HL-60 (cell line): ENCODE measurements around the gene OR9Q1.

Source experiments
- DNase-seq, 2 experiments: peaks; one replicate each; pipeline ENCODE4 v3.0.0-alpha.2; 2010 to 2020; ENCODE audit warnings: low read depth in 1 of 2, low spot score in 1 of 2
- H3K27ac ChIP-seq: fragments of 250-450 bp; sonication (Bioruptor Pico); replicated peaks from 2 replicates; pipeline ENCODE4 v1.5.1; 2020; ENCODE audit warnings: mild to moderate bottlenecking, moderate library complexity
- H3K27me3 ChIP-seq: fragments of 250-450 bp; sonication (Bioruptor Pico); 2 replicates; pipeline ENCODE4 v1.5.1; 2021; ENCODE audit warnings: mild to moderate bottlenecking, moderate library complexity; ENCODE audit not compliant: insufficient read depth, poor library complexity, severe bottlenecking
- H3K4me3 ChIP-seq: replicated peaks from 2 replicates; pipeline ENCODE4 v1.5.1; 2011; ENCODE audit warnings: mild to moderate bottlenecking, control low read depth, low read length; ENCODE audit not compliant: insufficient read depth
- GABPA ChIP-seq: IDR thresholded peaks from 2 replicates; pipeline ENCODE4 v1.6.1; 2012; ENCODE audit warnings: low read depth
- POLR2AphosphoS5 ChIP-seq: IDR thresholded peaks from 2 replicates; pipeline ENCODE4 v1.6.1; 2012; ENCODE audit warnings: low read depth
- REST ChIP-seq: IDR thresholded peaks from 2 replicates; pipeline ENCODE4 v1.6.1; 2012; ENCODE audit warnings: low read depth; ENCODE audit not compliant: insufficient replicate concordance
- SPI1 ChIP-seq: IDR thresholded peaks from 2 replicates; pipeline ENCODE4 v1.6.1; 2012; ENCODE audit warnings: low read depth, mild to moderate bottlenecking, borderline replicate concordance
- TF ChIP-seq, protein P1 (sequence below): IDR thresholded peaks from one replicate; pipeline ENCODE4 v1.5.1; 2011; ENCODE audit warnings: low read length, control low read depth, inconsistent platforms; ENCODE audit not compliant: insufficient read depth

OR9Q1 gene

GRCh38 chr11:58024601-58025091 lies 965 bp downstream of the OR9Q1 start:
- no peak for DNase-seq
- no peak overlapping the region for H3K27ac ChIP-seq
- H3K27me3 ChIP-seq = no peaks in the 10 kb centered on the region

GRCh38 chr11:58027341-58027740 lies 3.7 kb downstream of the OR9Q1 start:
- H3K27ac ChIP-seq = no peak overlapping the region
- no peak for DNase-seq
- no peak overlapping the region for H3K4me3 ChIP-seq
- no peaks in the 10 kb centered on the region for H3K27me3 ChIP-seq
- TF ChIP-seq POLR2AphosphoS5 (no peak), SPI1 (no peak), GABPA (no peak), REST (no peak)
- TF ChIP-seq, protein P1, sequence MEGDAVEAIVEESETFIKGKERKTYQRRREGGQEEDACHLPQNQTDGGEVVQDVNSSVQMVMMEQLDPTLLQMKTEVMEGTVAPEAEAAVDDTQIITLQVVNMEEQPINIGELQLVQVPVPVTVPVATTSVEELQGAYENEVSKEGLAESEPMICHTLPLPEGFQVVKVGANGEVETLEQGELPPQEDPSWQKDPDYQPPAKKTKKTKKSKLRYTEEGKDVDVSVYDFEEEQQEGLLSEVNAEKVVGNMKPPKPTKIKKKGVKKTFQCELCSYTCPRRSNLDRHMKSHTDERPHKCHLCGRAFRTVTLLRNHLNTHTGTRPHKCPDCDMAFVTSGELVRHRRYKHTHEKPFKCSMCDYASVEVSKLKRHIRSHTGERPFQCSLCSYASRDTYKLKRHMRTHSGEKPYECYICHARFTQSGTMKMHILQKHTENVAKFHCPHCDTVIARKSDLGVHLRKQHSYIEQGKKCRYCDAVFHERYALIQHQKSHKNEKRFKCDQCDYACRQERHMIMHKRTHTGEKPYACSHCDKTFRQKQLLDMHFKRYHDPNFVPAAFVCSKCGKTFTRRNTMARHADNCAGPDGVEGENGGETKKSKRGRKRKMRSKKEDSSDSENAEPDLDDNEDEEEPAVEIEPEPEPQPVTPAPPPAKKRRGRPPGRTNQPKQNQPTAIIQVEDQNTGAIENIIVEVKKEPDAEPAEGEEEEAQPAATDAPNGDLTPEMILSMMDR = no peak

More at GRCh38 chr11:58024601-58025091, 965 bp downstream of the OR9Q1 start:
- TF ChIP-seq REST = no peak
- no peak for TF ChIP-seq GABPA
- TF ChIP-seq, protein P1 = no peak
- no peak for TF ChIP-seq SPI1
- no peak overlapping the region for H3K4me3 ChIP-seq

GRCh38 chr11:58028687-58029411 lies 5.2 kb downstream of the OR9Q1 start:
- peak in 1 of 2 experiments; percentile 47 for DNase-seq
- Histone ChIP-seq H3K27me3 (no peaks in the 10 kb centered on the region), H3K4me3 (no peak overlapping the region), H3K27ac (no peak overlapping the region)
- TF ChIP-seq GABPA = no peak
- TF ChIP-seq SPI1 = peak; percentile 47; the same call in 1 of the 2 replicates

- no peak for TF ChIP-seq SPI1
- TF ChIP-seq GABPA = no peak
- H3K27me3 ChIP-seq = no peaks in the 10 kb centered on the region
- no peak within 1 kb of the TSS for H3K27ac ChIP-seq
- H3K4me3 ChIP-seq = no peak within 1 kb of the TSS
- no peak for DNase-seq
Measured at GRCh38 chr11:58030653-58031052, 7.0 kb downstream of the OR9Q1 start, which contains the start of gene OR6Q1. OR6Q1 (plus strand) TSS chr11:58030953; CDS start chr11:58030953, 0 bp downstream.
